Measurements from ENCODE around the gene TSFM.

Gene TSFM

DNA sequence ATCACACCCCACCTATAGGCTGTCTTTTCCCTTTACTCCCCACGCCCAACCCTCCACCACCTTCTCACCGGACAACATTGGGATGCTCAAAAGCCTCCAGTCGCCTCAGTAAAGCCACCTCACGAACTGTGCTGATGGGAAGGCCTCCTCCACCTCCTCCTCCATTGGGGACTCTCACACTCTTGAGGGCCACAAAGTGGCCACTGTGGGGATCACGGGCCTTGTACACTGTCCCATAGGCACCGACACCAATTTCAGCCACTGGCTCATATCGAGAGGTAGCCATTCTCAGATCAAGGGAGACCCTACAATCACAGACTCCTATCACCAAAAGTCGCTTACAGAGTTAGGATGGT, 31.2 kb upstream of the TSFM start:
- peak overlapping the region; percentile 84 for H3K4me3 ChIP-seq (ENCODE audit: low read depth, low read length)
- ChIA-PET CTCF (interaction anchor here (1.4 kb wide), 1 partner anchor 8 kb away, joined by 5 read pairs; no protein-coding TSS in a partner anchor), POLR2A (no interaction called here)
- TF ChIP-seq, protein P1, sequence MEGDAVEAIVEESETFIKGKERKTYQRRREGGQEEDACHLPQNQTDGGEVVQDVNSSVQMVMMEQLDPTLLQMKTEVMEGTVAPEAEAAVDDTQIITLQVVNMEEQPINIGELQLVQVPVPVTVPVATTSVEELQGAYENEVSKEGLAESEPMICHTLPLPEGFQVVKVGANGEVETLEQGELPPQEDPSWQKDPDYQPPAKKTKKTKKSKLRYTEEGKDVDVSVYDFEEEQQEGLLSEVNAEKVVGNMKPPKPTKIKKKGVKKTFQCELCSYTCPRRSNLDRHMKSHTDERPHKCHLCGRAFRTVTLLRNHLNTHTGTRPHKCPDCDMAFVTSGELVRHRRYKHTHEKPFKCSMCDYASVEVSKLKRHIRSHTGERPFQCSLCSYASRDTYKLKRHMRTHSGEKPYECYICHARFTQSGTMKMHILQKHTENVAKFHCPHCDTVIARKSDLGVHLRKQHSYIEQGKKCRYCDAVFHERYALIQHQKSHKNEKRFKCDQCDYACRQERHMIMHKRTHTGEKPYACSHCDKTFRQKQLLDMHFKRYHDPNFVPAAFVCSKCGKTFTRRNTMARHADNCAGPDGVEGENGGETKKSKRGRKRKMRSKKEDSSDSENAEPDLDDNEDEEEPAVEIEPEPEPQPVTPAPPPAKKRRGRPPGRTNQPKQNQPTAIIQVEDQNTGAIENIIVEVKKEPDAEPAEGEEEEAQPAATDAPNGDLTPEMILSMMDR (IDR thresholded peaks at IDR 0.05; ENCODE audit: insufficient read depth, low read length, missing control alignments), result no peak
- DNase-seq (ENCODE audit: low read depth, low spot score), result no peak

DNA sequence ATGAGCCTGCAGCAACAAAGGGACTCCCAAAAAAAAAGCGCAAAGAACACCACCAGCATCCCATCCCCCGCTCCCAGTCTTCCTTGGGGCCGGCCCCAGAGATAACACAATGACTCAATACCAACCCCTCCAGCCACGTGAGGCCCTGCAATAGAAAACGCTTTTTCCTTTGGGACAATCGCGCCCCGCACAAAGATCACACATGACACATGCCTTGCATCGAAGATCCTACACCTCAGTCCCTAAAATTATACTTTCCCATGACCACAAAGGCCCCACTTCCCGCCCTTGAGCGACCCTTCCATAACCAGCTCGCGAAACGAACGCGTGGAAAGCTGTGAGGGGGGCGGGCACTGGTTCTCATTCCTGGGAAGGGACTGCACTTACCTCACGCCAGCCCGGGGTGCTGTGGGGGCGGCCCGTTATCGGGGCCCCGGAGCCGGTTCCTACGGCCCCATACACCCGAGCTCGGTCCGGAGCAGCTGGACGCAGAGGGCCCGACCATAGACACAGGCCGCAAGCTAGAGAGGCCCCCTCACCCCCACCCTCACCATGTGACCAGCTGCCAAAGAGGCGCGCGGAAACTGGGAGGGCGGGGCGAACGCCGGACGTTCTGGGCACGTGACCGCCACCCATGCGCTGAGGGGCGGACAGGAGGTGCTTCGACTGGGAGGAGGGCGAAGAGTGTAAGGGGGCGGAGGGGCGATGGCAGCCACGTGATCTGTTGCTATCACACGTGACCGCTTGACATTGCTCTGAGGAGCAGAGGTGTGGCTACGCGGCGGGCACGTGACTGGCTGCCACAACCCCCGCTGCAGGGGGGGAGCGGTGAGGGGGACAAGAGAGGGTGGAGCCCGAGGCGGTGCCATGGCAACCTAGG, 30.6 kb upstream of the TSFM start, which contains the start of gene CDK4:
TSS of gene CDK4 (minus strand) at position 523 of the 880 bp plus-strand sequence. CDS start 593 bp downstream, outside the sequence.
- POLR2A ChIA-PET, result interaction anchor here (0.8 to 1.0 kb wide), 3 partner anchors 20 to 142 kb away, joined by 3 to 4 read pairs (median 3); partner anchors contain the start of genes EEF1AKMT3 and METTL1
- peak within 1 kb of the TSS; percentile 84 for H3K4me3 ChIP-seq (ENCODE audit: low read depth, low read length)
- CTCF ChIA-PET, result interaction anchor here (0.6 to 1.0 kb wide), 2 partner anchors 9 to 31 kb away, joined by 3 read pairs; partner anchors contain the start of gene TSFM
- TF ChIP-seq, protein P1 (IDR thresholded peaks at IDR 0.05; ENCODE audit: insufficient read depth, low read length, missing control alignments), result no peak
- peak; percentile 96 for DNase-seq (ENCODE audit: low read depth, low spot score)

DNA sequence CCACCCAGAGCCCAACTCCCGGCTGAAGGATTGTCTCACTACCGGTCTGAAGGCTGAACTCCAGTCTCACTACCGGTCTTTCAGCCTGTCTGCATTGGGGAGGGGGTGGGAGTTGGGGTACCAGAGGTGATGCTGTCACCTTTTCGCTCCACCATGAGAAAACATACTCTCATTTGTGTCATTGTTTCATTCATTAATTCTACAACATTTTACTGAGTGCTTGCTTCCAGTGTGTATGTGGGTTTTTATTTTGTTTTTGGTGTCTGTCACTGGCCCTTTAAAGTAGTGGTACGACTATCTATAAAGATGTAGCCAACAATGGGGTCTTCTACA, 30.0 kb upstream of the TSFM start:
- ChIA-PET POLR2A (interaction anchor here (0.8 to 1.0 kb wide), 3 partner anchors 19 to 141 kb away, joined by 3 to 4 read pairs (median 3); partner anchors contain the start of genes EEF1AKMT3 and METTL1), CTCF (interaction anchor here (1.0 kb wide), 1 partner anchor 8 kb away, joined by 3 read pairs; no protein-coding TSS in a partner anchor)
- peak overlapping the region; percentile 53 for H3K4me3 ChIP-seq (ENCODE audit: low read depth, low read length)
- TF ChIP-seq, protein P1 (IDR thresholded peaks at IDR 0.05; ENCODE audit: insufficient read depth, low read length, missing control alignments), result no peak
- no peak for DNase-seq (ENCODE audit: low read depth, low spot score)

DNA sequence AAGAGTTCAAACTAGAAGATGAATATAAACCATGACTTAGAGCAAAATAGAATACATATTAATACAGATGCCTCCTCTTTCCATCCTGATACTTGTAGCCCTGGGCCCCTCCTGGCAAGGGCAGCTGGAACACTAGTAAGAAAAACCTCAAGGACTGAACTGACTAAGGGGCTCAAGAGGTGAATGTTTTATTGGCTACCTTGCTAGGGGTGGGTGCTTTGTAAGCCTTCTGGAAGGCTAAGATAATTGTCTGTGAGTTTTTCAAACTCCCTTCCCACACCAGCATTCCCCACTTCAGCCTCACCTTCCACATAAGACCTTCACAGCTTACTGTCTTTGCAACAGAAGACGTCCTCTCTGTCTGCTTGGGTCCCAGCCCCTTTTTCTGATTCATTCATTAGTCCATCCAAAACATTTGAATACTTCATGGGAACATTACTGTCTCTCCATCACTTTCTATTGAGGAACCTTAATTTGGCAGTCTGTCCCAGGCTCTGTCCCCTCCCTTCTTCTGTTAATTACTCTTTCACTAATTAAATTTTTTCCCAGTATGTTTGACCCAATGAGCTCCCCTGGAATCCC, 28.7 kb upstream of the TSFM start:
- ChIA-PET POLR2A (no interaction called here), CTCF (interaction anchor here (0.8 to 1.4 kb wide), 6 partner anchors 9 to 151 kb away, joined by 3 to 5 read pairs (median 3); partner anchors contain the start of gene TSFM)
- no peak overlapping the region for H3K4me3 ChIP-seq (ENCODE audit: low read depth, low read length)
- no peak for DNase-seq (ENCODE audit: low read depth, low spot score)
- TF ChIP-seq, protein P1 (IDR thresholded peaks at IDR 0.05; ENCODE audit: insufficient read depth, low read length, missing control alignments), result no peak

DNA sequence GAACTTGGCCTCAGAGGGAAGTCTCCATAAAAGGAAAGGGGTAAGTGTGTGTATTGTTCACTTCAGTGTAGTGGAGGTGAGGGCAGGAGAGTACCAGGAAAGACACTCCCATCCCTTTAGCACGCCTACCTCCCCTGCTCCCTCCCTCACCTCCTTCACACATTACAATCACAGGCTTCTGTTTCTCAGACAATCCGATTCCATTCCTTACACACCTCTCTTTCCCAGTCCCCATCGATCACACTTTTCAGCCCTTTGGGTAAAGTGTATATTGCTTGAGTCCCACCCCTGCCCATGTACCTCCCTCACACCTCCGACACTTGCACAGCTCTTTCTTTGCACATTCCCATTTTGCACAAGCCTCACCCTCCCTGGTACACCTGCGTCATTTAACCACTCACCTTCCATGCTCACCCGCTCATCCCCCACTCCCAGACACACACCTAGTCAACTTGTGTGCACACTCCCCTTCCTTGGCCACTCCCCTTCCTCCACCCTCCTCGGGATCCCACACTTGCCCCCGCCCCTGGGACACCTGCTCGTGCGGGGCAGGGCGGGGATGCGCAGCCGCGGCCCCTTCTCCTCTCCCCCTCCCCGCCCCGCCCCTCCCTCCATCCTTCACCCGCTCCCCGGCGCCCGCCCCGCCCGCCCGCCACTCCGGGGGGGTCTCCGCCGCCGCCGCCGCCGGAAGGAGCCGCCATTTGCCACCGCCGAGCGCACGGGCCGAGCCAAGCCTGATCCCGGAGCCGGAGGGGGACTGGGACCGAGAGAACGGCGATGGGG, 28.0 kb upstream of the TSFM start, which contains the start of gene MARCHF9:
TSS of gene MARCHF9 (plus strand) at position 693 of the 783 bp plus-strand sequence. CDS start 426 bp downstream, outside the sequence.
- DNase-seq (ENCODE audit: low read depth, low spot score), result no peak
- peak within 1 kb of the TSS; percentile 56 for H3K4me3 ChIP-seq (ENCODE audit: low read depth, low read length)
- POLR2A ChIA-PET, result no interaction called here
- TF ChIP-seq, protein P1 (IDR thresholded peaks at IDR 0.05; ENCODE audit: insufficient read depth, low read length, missing control alignments), result no peak
- CTCF ChIA-PET, result interaction anchor here (0.8 to 1.4 kb wide), 6 partner anchors 9 to 150 kb away, joined by 3 to 5 read pairs (median 3); partner anchors contain the start of gene TSFM
